Liver (tissue), 9 donors: ENCODE measurements around the gene SS18L1. TPM values are rescaled to one million over a fixed set of nuclear protein-coding genes. Genes with fewer than 3 reads are reported as not detected.
A peak's percentile ranks its signal among the peaks of the same experiment; 100 is the strongest.

Experiments
- DNase-seq: peaks from one replicate; pipeline ENCODE4 v3.0.0-alpha.2; 2017; ENCODE audit warnings: low spot score
- H3K27ac ChIP-seq, 2 donors: one replicate each; pipeline ENCODE4 v1.7.0; 2013; ENCODE audit warnings: inconsistent platforms in 2 of 2, low read length in 2 of 2, control low read depth in 1 of 2, low read depth in 1 of 2, mild to moderate bottlenecking in 1 of 2
- H3K27me3 ChIP-seq, 4 donors: one replicate each; pipeline versions ENCODE4 v1.6.1 to v1.7.0; 2013; ENCODE audit warnings: low read length in 3 of 4, inconsistent platforms in 1 of 4, mild to moderate bottlenecking in 1 of 4, moderate library complexity in 1 of 4; ENCODE audit not compliant: control insufficient read depth in 4 of 4, insufficient read depth in 4 of 4
- H3K36me3 ChIP-seq, 4 donors: one replicate each; pipeline versions ENCODE4 v1.6.1 to v1.7.0; 2013; ENCODE audit warnings: low read length in 3 of 4, mild to moderate bottlenecking in 3 of 4, low read depth in 1 of 4, moderate library complexity in 1 of 4; ENCODE audit not compliant: control insufficient read depth in 4 of 4, insufficient read depth in 3 of 4
- H3K4me1 ChIP-seq, 4 donors: one replicate each; pipeline versions ENCODE4 v1.6.1 to v1.7.0; 2013; ENCODE audit warnings: low read length in 3 of 4, mild to moderate bottlenecking in 3 of 4, moderate library complexity in 1 of 4; ENCODE audit not compliant: control insufficient read depth in 4 of 4, insufficient read depth in 4 of 4
- H3K4me3 ChIP-seq, 3 donors: one replicate each; pipeline versions ENCODE4 v1.6.1 to v1.7.0; 2013; ENCODE audit warnings: low read length in 3 of 3, control low read depth in 1 of 3, low read depth in 1 of 3, mild to moderate bottlenecking in 1 of 3
- H3K9ac ChIP-seq, 2 donors: one replicate each; pipeline ENCODE4 v1.7.0; 2013; ENCODE audit warnings: low read length in 2 of 2, mild to moderate bottlenecking in 2 of 2, moderate library complexity in 2 of 2, control low read depth in 1 of 2, low read depth in 1 of 2
- H3K9me3 ChIP-seq, 4 donors: one replicate each; pipeline versions ENCODE4 v1.6.1 to v1.7.0; 2013; ENCODE audit warnings: low read length in 3 of 4; ENCODE audit not compliant: control insufficient read depth in 4 of 4
- EGR1 ChIP-seq, 2 donors: IDR thresholded peaks; 2 replicates each; pipeline ENCODE4 v1.6.1; 2016 to 2018; ENCODE audit warnings: antibody characterized with exemption in 2 of 2, low read depth in 2 of 2
- FOXA1 ChIP-seq: IDR thresholded peaks from 2 replicates; pipeline ENCODE4 v1.6.1; 2016; ENCODE audit warnings: antibody characterized with exemption
- HNF4A ChIP-seq, 2 donors: conservative IDR thresholded peaks; 2 replicates each; pipeline ENCODE4 v1.6.1; 2016; ENCODE audit warnings: antibody characterized with exemption in 2 of 2, mild to moderate bottlenecking in 2 of 2
- HNF4G ChIP-seq: IDR thresholded peaks from 2 replicates; pipeline ENCODE4 v1.6.1; 2016; ENCODE audit warnings: antibody characterized with exemption
- NR2F2 ChIP-seq: IDR thresholded peaks from 2 replicates; pipeline ENCODE4 v1.6.1; 2016; ENCODE audit warnings: antibody characterized with exemption
- RAD21 ChIP-seq, 2 donors: IDR thresholded peaks; 2 replicates each; pipeline ENCODE4 v1.6.1; 2016; ENCODE audit warnings: antibody characterized with exemption in 2 of 2, mild to moderate bottlenecking in 2 of 2
- TAF1 ChIP-seq: conservative IDR thresholded peaks from 2 replicates; pipeline ENCODE4 v1.6.1; 2016; ENCODE audit warnings: antibody characterized with exemption, mild to moderate bottlenecking
- WGBS: extraction: QIAGEN DNeasy Blood & Tissue Kit; methylation state at CpG from one replicate; pipeline ENCODE4 v1.1.7; 2013; 5-methylcytosine and 5-hydroxymethylcytosine counted together
- polyA plus RNA-seq, 2 donors: library from polyadenylated mRNA; stranded (reverse) in 1 of 2; unstranded in 1 of 2; fragments of 200-250 nt in 1 of 2; fragments of >200 nt in 1 of 2; fragmentation: Nextera tagmentation in 1 of 2; extraction: Ambion mirVana in 1 of 2; gene quantifications; one replicate each; pipeline versions ENCODE4 v1.2.1 to v1.2.3, GENCODE V29; 2013 to 2015
- total RNA-seq, 2 donors: library from RNA; depleted of rRNA; stranded (reverse); fragments of >200 nt; gene quantifications; one replicate each; pipeline ENCODE4 v1.2.3, GENCODE V29; 2014
- TF ChIP-seq, protein P1 (sequence below): IDR thresholded peaks from 2 replicates; pipeline ENCODE4 v1.6.1; 2016; ENCODE audit warnings: antibody characterized with exemption
- TF ChIP-seq, protein P2 (sequence below): IDR thresholded peaks from 2 replicates; pipeline ENCODE4 v1.6.1; 2016; ENCODE audit warnings: antibody characterized with exemption
- TF ChIP-seq, protein P3 (sequence below): fragments of 150-350 bp; IDR thresholded peaks from 2 replicates; pipeline ENCODE4 v1.5.1; 2017; ENCODE audit warnings: improper control_type of control experiment, low read depth, low read length; ENCODE audit not compliant: missing input control
- TF ChIP-seq, protein P4 (sequence below): IDR thresholded peaks from 2 replicates; pipeline ENCODE4 v1.6.1; 2016; ENCODE audit warnings: antibody characterized with exemption, mild to moderate bottlenecking
- TF ChIP-seq, protein P5 (sequence below): IDR thresholded peaks from 2 replicates; pipeline ENCODE4 v1.6.1; 2016; ENCODE audit warnings: antibody characterized with exemption
- donor health status: healthy.
- donor health status: healthy.
- donor health status: healthy.
- donor health status: healthy.
- donor health status: healthy.

SS18L1 gene
- total and polyA plus RNA-seq, 4 donors = 6.1 to 24.3 (median 16.7) TPM

DNA sequence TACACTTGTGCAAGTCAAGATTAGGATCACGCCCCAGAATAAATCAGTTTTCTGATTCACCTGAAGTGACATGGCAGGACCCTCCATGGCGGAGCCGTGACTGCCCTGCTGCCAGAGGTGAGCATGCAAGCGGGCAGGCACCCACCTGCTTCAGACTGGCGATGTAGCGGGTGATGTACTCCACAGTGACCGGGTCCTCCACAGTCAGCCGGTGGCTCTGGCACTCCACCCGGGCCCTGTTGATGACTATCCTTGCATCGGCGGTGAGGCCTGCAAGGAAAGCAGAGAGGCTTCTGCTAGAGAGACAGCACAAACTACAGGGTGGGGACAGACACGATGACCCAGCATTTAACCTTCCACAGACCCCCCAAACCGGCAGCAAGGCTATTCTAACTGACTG, 3.9 kb upstream of the SS18L1 start:
- Histone ChIP-seq H3K36me3 (peaks cover 17 to 51% (median 45%) of the 10 kb centered on the region in 4 donors), H3K9ac (no peak overlapping the region), H3K4me1 (peaks cover 8 to 38% (median 26%) of the 10 kb centered on the region in 4 donors), H3K27me3 (no peaks in the 10 kb centered on the region), H3K9me3 (no peaks in the 10 kb centered on the region), H3K4me3 (no peak overlapping the region), H3K27ac (no peak overlapping the region)
- no peak for DNase-seq
- 94% methylated on average over 13 of the region's 13 CpGs for WGBS
- TF ChIP-seq, protein P1, sequence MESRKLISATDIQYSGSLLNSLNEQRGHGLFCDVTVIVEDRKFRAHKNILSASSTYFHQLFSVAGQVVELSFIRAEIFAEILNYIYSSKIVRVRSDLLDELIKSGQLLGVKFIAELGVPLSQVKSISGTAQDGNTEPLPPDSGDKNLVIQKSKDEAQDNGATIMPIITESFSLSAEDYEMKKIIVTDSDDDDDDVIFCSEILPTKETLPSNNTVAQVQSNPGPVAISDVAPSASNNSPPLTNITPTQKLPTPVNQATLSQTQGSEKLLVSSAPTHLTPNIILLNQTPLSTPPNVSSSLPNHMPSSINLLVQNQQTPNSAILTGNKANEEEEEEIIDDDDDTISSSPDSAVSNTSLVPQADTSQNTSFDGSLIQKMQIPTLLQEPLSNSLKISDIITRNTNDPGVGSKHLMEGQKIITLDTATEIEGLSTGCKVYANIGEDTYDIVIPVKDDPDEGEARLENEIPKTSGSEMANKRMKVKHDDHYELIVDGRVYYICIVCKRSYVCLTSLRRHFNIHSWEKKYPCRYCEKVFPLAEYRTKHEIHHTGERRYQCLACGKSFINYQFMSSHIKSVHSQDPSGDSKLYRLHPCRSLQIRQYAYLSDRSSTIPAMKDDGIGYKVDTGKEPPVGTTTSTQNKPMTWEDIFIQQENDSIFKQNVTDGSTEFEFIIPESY = no peak
- TF ChIP-seq, protein P2, sequence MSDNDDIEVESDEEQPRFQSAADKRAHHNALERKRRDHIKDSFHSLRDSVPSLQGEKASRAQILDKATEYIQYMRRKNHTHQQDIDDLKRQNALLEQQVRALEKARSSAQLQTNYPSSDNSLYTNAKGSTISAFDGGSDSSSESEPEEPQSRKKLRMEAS = no peak
- TF ChIP-seq, protein P3, sequence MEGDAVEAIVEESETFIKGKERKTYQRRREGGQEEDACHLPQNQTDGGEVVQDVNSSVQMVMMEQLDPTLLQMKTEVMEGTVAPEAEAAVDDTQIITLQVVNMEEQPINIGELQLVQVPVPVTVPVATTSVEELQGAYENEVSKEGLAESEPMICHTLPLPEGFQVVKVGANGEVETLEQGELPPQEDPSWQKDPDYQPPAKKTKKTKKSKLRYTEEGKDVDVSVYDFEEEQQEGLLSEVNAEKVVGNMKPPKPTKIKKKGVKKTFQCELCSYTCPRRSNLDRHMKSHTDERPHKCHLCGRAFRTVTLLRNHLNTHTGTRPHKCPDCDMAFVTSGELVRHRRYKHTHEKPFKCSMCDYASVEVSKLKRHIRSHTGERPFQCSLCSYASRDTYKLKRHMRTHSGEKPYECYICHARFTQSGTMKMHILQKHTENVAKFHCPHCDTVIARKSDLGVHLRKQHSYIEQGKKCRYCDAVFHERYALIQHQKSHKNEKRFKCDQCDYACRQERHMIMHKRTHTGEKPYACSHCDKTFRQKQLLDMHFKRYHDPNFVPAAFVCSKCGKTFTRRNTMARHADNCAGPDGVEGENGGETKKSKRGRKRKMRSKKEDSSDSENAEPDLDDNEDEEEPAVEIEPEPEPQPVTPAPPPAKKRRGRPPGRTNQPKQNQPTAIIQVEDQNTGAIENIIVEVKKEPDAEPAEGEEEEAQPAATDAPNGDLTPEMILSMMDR = no peak
- no peak for TF ChIP-seq RAD21 (IDR thresholded peaks at IDR 0.05)
- no peak for TF ChIP-seq FOXA1
- TF ChIP-seq TAF1 = no peak

DNA sequence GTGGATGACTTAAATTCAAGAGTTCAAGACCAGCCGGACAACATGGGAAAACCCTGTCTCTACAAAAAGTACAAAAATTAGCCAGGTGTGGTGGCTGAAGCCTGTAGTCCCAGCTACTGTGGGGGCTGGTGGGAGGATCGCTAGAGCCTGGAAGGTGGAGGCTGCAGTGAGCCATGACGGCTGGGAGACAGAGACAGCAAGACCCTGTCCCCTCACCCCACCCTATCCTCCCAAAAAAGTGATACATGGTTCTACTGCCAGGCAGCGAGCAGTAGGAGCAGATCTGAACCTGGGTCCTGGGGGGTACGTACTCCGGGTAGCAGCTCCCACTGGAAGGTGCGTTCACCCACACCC, 2.5 kb upstream of the SS18L1 start:
- no peak overlapping the region for H3K4me3 ChIP-seq
- no peaks in the 10 kb centered on the region for H3K9me3 ChIP-seq
- TF ChIP-seq, protein P2 = no peak
- TF ChIP-seq HNF4G = no peak
- TF ChIP-seq, protein P4, sequence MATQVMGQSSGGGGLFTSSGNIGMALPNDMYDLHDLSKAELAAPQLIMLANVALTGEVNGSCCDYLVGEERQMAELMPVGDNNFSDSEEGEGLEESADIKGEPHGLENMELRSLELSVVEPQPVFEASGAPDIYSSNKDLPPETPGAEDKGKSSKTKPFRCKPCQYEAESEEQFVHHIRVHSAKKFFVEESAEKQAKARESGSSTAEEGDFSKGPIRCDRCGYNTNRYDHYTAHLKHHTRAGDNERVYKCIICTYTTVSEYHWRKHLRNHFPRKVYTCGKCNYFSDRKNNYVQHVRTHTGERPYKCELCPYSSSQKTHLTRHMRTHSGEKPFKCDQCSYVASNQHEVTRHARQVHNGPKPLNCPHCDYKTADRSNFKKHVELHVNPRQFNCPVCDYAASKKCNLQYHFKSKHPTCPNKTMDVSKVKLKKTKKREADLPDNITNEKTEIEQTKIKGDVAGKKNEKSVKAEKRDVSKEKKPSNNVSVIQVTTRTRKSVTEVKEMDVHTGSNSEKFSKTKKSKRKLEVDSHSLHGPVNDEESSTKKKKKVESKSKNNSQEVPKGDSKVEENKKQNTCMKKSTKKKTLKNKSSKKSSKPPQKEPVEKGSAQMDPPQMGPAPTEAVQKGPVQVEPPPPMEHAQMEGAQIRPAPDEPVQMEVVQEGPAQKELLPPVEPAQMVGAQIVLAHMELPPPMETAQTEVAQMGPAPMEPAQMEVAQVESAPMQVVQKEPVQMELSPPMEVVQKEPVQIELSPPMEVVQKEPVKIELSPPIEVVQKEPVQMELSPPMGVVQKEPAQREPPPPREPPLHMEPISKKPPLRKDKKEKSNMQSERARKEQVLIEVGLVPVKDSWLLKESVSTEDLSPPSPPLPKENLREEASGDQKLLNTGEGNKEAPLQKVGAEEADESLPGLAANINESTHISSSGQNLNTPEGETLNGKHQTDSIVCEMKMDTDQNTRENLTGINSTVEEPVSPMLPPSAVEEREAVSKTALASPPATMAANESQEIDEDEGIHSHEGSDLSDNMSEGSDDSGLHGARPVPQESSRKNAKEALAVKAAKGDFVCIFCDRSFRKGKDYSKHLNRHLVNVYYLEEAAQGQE = no peak
- TF ChIP-seq, protein P1 = no peak
- TF ChIP-seq HNF4A (conservative IDR thresholded peaks at IDR 0.05) = no peak
- TF ChIP-seq, protein P5, sequence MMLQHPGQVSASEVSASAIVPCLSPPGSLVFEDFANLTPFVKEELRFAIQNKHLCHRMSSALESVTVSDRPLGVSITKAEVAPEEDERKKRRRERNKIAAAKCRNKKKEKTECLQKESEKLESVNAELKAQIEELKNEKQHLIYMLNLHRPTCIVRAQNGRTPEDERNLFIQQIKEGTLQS = no peak
- TF ChIP-seq, protein P3 = no peak
- no peak for TF ChIP-seq NR2F2
- TF ChIP-seq EGR1 (IDR thresholded peaks at IDR 0.05; ENCODE audit: low read depth in 2 of 2) = no peak
- peak overlapping the region; percentile 19 to 90 for H3K27ac ChIP-seq
- peaks cover 12 to 40% (median 30%) of the 10 kb centered on the region in 4 donors for H3K4me1 ChIP-seq
- H3K36me3 ChIP-seq = peaks cover 15 to 42% (median 39%) of the 10 kb centered on the region in 4 donors
- no peaks in the 10 kb centered on the region for H3K27me3 ChIP-seq
- no peak overlapping the region for H3K9ac ChIP-seq
- 92% methylated on average over 7 of the region's 7 CpGs for WGBS
- DNase-seq = no peak
